ENCODE data around the gene PLK1. TPM values are rescaled to one million over a fixed set of nuclear protein-coding genes. Genes with fewer than 3 reads are reported as not detected.

Gene PLK1
- total and polyA plus RNA-seq, 4 donors: 4.4 to 20.1 (median 13.5) TPM

DNA sequence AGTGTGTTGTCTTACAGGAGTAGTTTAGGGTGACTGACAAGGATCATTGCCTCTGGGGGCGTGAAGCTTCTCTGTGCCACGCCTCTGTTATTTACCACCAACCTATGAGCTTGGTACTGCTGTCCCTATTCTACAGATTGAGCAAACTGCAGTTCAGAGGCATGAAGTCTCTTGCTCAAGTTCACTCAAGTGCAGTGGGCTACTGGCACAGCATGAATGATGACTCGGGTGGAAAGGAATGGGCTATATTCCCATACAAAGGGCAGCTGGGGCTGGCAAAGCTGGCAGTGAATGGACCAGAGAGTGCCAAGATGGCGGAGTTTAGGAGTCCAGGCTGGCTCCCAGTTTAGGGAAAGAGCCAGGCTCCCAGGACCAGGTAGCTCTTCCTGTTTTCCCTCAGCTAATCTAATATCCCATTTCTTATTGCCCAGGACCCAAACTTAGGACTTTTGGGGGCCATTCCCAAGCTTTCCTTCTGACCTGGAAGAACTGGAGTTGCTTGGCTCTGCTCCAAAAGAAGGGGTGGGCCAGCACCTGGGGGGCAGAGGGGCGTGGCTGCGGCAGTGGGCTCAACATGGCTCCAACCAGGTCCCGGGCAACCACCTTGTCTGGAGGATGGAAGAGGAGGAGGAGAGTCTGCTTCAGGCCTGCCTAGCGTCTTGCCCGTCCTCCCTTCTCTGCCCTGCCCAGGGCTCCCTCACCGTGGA lies 12.9 kb downstream of the PLK1 start:
- DNase-seq (ENCODE audit: low read depth in 4 of 6, low spot score in 6 of 6): peak in 1 of 6 donors; percentile 20
- H3K4me3 ChIP-seq (ENCODE audit: low read depth, low read length): no peak overlapping the region
- no peaks in the 10 kb centered on the region for H3K9me3 ChIP-seq (ENCODE audit: control insufficient read depth, insufficient read depth, low read length)
- H3K36me3 ChIP-seq (ENCODE audit: control insufficient read depth, insufficient read depth, low read length): peaks cover 52% of the 10 kb centered on the region
- peaks cover 8% of the 10 kb centered on the region for H3K4me1 ChIP-seq (ENCODE audit: control insufficient read depth, insufficient read depth, low read length)
- WGBS (ENCODE audit: insufficient coverage): 80% methylated on average over 9 of the region's 10 CpGs
- H3K27me3 ChIP-seq (ENCODE audit: control insufficient read depth, insufficient read depth, low read length): no peaks in the 10 kb centered on the region
- H3K27ac ChIP-seq (ENCODE audit: low read depth, low read length): no peak overlapping the region

DNA sequence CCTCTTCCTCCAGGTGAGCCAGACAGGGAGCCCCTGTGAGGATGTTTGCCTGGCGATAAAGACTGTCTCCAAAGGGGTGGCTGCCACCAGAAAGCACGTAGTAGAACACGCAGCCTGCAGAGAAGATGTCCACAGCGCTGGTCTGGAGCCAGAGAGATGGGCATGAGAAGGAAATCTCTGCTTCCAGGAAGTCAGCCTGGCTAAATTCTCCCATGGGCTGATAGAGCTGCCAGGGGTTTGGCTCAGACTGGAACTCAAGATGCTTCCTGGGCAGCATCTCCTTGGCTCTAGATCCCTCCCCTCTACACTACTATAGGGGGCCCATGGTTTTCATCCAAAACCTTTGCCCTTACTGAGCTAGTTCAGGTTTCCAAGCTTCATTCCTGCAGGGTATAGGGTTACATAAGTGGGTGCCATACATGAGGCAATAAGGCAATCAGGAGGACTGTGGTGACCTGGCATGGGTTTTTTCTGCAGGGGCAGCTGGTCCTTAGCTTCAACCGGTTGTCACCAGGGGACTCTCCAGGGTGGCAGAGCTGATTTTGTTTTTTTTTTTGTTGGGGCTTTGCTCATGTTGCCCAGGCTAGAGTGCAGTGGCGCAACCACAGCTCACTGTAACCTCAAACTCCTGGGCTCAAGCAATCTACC lies 13.6 kb downstream of the PLK1 start:
- Histone ChIP-seq H3K27me3 (ENCODE audit: control insufficient read depth, insufficient read depth, low read length) (no peaks in the 10 kb centered on the region), H3K4me3 (ENCODE audit: low read depth, low read length) (no peak overlapping the region), H3K27ac (ENCODE audit: low read depth, low read length) (no peak overlapping the region), H3K36me3 (ENCODE audit: control insufficient read depth, insufficient read depth, low read length) (peaks cover 48% of the 10 kb centered on the region), H3K9me3 (ENCODE audit: control insufficient read depth, insufficient read depth, low read length) (no peaks in the 10 kb centered on the region), H3K4me1 (ENCODE audit: control insufficient read depth, insufficient read depth, low read length) (peaks cover 8% of the 10 kb centered on the region)
- DNase-seq (ENCODE audit: low read depth in 4 of 6, low spot score in 6 of 6): no peak
- WGBS (ENCODE audit: insufficient coverage): 94% methylated on average over 4 of the region's 6 CpGs

DNA sequence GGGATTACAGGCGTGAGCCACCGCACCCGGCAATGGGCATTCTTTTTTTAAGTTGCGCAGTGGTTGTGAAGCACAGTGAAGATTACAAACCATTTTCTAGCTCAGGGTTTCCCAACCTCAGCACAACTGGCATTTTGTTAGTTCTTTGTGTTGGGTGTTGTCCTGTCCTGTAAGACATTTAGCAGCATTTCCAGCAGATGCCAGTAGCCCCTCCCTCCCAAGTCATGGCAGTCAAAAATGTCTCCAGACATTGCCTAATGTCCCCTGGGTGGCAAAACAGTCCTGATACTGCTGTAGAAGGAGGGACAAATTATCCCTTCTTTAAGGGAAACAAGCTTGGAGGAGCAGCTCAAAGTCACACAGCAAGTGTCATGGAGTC lies 15.6 kb downstream of the PLK1 start:
- H3K4me3 ChIP-seq (ENCODE audit: low read depth, low read length): no peak overlapping the region
- DNase-seq (ENCODE audit: low read depth in 4 of 6, low spot score in 6 of 6): no peak
- H3K4me1 ChIP-seq (ENCODE audit: control insufficient read depth, insufficient read depth, low read length): peaks cover 8% of the 10 kb centered on the region
- H3K9me3 ChIP-seq (ENCODE audit: control insufficient read depth, insufficient read depth, low read length): no peaks in the 10 kb centered on the region
- WGBS (ENCODE audit: insufficient coverage): no CpG with 5 or more reads among the region's 4 CpGs
- H3K27ac ChIP-seq (ENCODE audit: low read depth, low read length): no peak overlapping the region
- no peaks in the 10 kb centered on the region for H3K27me3 ChIP-seq (ENCODE audit: control insufficient read depth, insufficient read depth, low read length)
- H3K36me3 ChIP-seq (ENCODE audit: control insufficient read depth, insufficient read depth, low read length): peaks cover 28% of the 10 kb centered on the region

DNA sequence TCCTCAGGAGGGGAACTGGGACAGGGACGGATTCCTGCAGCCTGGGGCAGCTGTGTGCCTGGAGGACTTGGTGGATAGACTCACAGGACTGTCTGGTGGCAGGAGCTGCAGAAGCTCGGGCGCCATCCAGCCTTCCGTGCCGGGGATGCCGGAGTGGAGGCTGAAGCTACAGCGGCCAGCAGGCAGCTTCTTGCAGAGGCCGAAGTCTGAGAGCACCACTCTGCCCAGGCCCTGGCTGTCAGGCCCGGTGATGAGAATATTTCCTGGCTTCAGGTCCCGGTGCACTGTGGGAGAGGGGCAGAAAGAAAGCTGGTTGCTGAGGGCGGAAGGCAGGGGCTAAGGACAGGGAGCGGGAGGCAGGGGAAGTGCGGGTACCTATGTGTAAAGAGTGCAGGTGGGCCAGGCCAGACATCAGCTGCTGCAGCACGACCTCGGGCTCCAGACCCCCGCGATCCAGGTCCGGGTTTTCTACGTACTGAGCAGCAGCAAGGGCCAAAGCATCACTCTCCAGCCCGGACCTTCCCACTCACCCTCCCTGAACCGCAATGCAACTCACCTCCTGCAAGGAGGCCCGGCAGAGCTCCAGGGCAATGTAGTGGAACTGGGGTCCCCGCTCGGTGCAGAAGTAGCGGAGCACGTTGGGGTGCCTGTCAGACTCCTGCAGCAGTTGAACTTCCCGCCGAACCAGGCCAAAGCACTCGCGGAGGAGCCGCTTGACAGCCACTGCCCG lies 16.1 kb downstream of the PLK1 start:
- peak in 4 of 6 donors; percentile 11 to 73 (median 26) for DNase-seq (ENCODE audit: low read depth in 4 of 6, low spot score in 6 of 6)
- no peak overlapping the region for H3K4me3 ChIP-seq (ENCODE audit: low read depth, low read length)
- no peak overlapping the region for H3K27ac ChIP-seq (ENCODE audit: low read depth, low read length)
- peaks cover 8% of the 10 kb centered on the region for H3K4me1 ChIP-seq (ENCODE audit: control insufficient read depth, insufficient read depth, low read length)
- H3K36me3 ChIP-seq (ENCODE audit: control insufficient read depth, insufficient read depth, low read length): peaks cover 23% of the 10 kb centered on the region
- H3K27me3 ChIP-seq (ENCODE audit: control insufficient read depth, insufficient read depth, low read length): no peaks in the 10 kb centered on the region
- no peaks in the 10 kb centered on the region for H3K9me3 ChIP-seq (ENCODE audit: control insufficient read depth, insufficient read depth, low read length)
- 12% methylated on average over 32 of the region's 32 CpGs for WGBS (ENCODE audit: insufficient coverage)

- 76% methylated on average over 8 of the region's 11 CpGs for WGBS (ENCODE audit: insufficient coverage)
- H3K4me3 ChIP-seq (ENCODE audit: low read depth, low read length): no peak overlapping the region
- no peaks in the 10 kb centered on the region for H3K9me3 ChIP-seq (ENCODE audit: control insufficient read depth, insufficient read depth, low read length)
- H3K27me3 ChIP-seq (ENCODE audit: control insufficient read depth, insufficient read depth, low read length): no peaks in the 10 kb centered on the region
- no peak overlapping the region for H3K27ac ChIP-seq (ENCODE audit: low read depth, low read length)
- DNase-seq (ENCODE audit: low read depth in 4 of 6, low spot score in 6 of 6): no peak
- H3K36me3 ChIP-seq (ENCODE audit: control insufficient read depth, insufficient read depth, low read length): peaks cover 13% of the 10 kb centered on the region
- peaks cover 8% of the 10 kb centered on the region for H3K4me1 ChIP-seq (ENCODE audit: control insufficient read depth, insufficient read depth, low read length)
Measured at GRCh38 chr16:23695756-23696155, 17.1 kb downstream of the PLK1 start.

DNA sequence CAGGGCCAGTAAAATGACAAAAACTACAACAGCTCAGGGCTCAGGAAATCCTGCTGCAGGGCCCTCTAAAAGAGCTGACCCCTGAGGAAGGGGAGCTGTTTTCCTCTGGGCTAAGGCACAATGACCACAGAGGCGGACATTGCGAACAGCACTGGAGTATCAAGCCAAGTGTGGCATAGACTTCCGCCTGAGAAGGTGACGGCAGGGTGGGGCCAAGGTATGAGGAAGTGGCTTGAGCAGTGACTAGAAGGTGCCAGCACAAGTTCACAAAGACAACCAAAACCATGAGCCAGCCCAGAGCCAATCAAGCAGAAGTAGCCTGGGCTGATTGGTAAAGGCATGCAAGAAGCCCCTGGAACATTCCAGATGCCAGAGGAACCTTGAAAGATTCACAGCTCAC lies 20.4 kb downstream of the PLK1 start:
- H3K36me3 ChIP-seq (ENCODE audit: control insufficient read depth, insufficient read depth, low read length): no peaks in the 10 kb centered on the region
- no peak overlapping the region for H3K4me3 ChIP-seq (ENCODE audit: low read depth, low read length)
- H3K27ac ChIP-seq (ENCODE audit: low read depth, low read length): no peak overlapping the region
- DNase-seq (ENCODE audit: low read depth in 4 of 6, low spot score in 6 of 6): no peak
- H3K9me3 ChIP-seq (ENCODE audit: control insufficient read depth, insufficient read depth, low read length): no peaks in the 10 kb centered on the region
- no peaks in the 10 kb centered on the region for H3K27me3 ChIP-seq (ENCODE audit: control insufficient read depth, insufficient read depth, low read length)
- H3K4me1 ChIP-seq (ENCODE audit: control insufficient read depth, insufficient read depth, low read length): peaks cover 8% of the 10 kb centered on the region
- WGBS (ENCODE audit: insufficient coverage): 97% methylated on average over 4 of the region's 4 CpGs

GRCh38 chr16:23700093-23700492 lies 21.4 kb downstream of the PLK1 start:
- H3K4me1 ChIP-seq (ENCODE audit: control insufficient read depth, insufficient read depth, low read length): peaks cover 2% of the 10 kb centered on the region
- H3K36me3 ChIP-seq (ENCODE audit: control insufficient read depth, insufficient read depth, low read length): no peaks in the 10 kb centered on the region
- no peak overlapping the region for H3K27ac ChIP-seq (ENCODE audit: low read depth, low read length)
- H3K9me3 ChIP-seq (ENCODE audit: control insufficient read depth, insufficient read depth, low read length): no peaks in the 10 kb centered on the region
- H3K27me3 ChIP-seq (ENCODE audit: control insufficient read depth, insufficient read depth, low read length): no peaks in the 10 kb centered on the region
- DNase-seq (ENCODE audit: low read depth in 4 of 6, low spot score in 6 of 6): no peak
- 100% methylated on average over 1 of the region's 2 CpGs for WGBS (ENCODE audit: insufficient coverage)
- H3K4me3 ChIP-seq (ENCODE audit: low read depth, low read length): no peak overlapping the region

- Histone ChIP-seq H3K4me1 (ENCODE audit: control insufficient read depth, insufficient read depth, low read length) (no peaks in the 10 kb centered on the region), H3K27me3 (ENCODE audit: control insufficient read depth, insufficient read depth, low read length) (no peaks in the 10 kb centered on the region), H3K27ac (ENCODE audit: low read depth, low read length) (no peak overlapping the region), H3K4me3 (ENCODE audit: low read depth, low read length) (no peak overlapping the region), H3K9me3 (ENCODE audit: control insufficient read depth, insufficient read depth, low read length) (no peaks in the 10 kb centered on the region), H3K36me3 (ENCODE audit: control insufficient read depth, insufficient read depth, low read length) (no peaks in the 10 kb centered on the region)
- DNase-seq (ENCODE audit: low read depth in 4 of 6, low spot score in 6 of 6): no peak
- WGBS (ENCODE audit: insufficient coverage): 13% methylated on average over 8 of the region's 8 CpGs
Measured at GRCh38 chr16:23700509-23700908, 21.8 kb downstream of the PLK1 start.

DNA sequence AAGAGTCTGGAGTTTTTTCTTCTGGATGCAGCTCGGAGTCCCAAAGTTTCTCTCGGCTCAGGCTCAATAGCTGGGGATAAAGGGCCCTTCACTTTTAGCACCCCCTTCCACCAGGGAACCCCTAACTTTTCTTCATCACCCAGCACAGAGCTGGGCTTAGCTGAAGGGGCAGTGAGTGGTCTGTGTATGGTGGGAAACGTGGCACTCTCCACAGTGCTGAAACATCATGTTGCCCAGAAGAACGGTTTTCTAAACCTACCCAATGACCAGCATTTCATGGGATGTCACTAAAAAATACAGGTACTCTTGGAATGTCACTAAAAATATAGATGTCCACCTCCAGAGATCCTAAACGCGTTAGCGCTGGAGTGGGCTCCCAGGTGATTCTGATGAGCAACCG lies 22.4 kb downstream of the PLK1 start:
- no peaks in the 10 kb centered on the region for H3K36me3 ChIP-seq (ENCODE audit: control insufficient read depth, insufficient read depth, low read length)
- H3K27ac ChIP-seq (ENCODE audit: low read depth, low read length): no peak overlapping the region
- DNase-seq (ENCODE audit: low read depth in 4 of 6, low spot score in 6 of 6): no peak
- H3K9me3 ChIP-seq (ENCODE audit: control insufficient read depth, insufficient read depth, low read length): no peaks in the 10 kb centered on the region
- H3K27me3 ChIP-seq (ENCODE audit: control insufficient read depth, insufficient read depth, low read length): no peaks in the 10 kb centered on the region
- WGBS (ENCODE audit: insufficient coverage): 60% methylated on average over 2 of the region's 8 CpGs
- no peak overlapping the region for H3K4me3 ChIP-seq (ENCODE audit: low read depth, low read length)
- H3K4me1 ChIP-seq (ENCODE audit: control insufficient read depth, insufficient read depth, low read length): no peaks in the 10 kb centered on the region
